ENCODE data around the gene SWI5. TPM values are rescaled to one million over a fixed set of nuclear protein-coding genes. Genes with fewer than 3 reads are reported as not detected.

The SWI5 gene
- total RNA-seq, 1 donor from 2014 or later, result 29.2 TPM

GRCh38 chr9:128274245-128274644 lies 1.8 kb upstream of the SWI5 start:
- peaks cover 30% of the 10 kb centered on the region for H3K36me3 ChIP-seq (ENCODE audit: insufficient read depth, low read length)
- H3K9ac ChIP-seq (ENCODE audit: low read length), result peak overlapping the region; percentile 100
- no peak for FAIRE-seq
- H3K79me2 ChIP-seq (ENCODE audit: insufficient read depth, low read length), result peaks cover 67% of the 10 kb centered on the region
- peak overlapping the region; percentile 99 for H3K4me3 Mint-ChIP-seq (ENCODE audit: unreplicated experiment)
- H3K4me2 ChIP-seq (ENCODE audit: low read length), result peak overlapping the region; percentile 99
- no peaks in the 10 kb centered on the region for H3K9me3 ChIP-seq (ENCODE audit: insufficient read depth, low read depth, low read length)
- peaks cover 15% of the 10 kb centered on the region for H3K4me1 ChIP-seq (ENCODE audit: insufficient read depth, low read length)
- H3K27ac Mint-ChIP-seq (ENCODE audit: unreplicated experiment), result no peak overlapping the region
- no peak for DNase-seq (ENCODE audit: low read depth)
- H3K4me3 ChIP-seq (ENCODE audit: insufficient read depth, low read depth, low read length), result peak overlapping the region; percentile 92
- no peaks in the 10 kb centered on the region for H3K27me3 ChIP-seq (ENCODE audit: insufficient read depth, low read length)
- H3K9me3 Mint-ChIP-seq (ENCODE audit: unreplicated experiment), result no peaks in the 10 kb centered on the region
- no peak overlapping the region for H2AFZ ChIP-seq (ENCODE audit: low read depth, low read length)
- H3K27me3 Mint-ChIP-seq (ENCODE audit: low read depth, unreplicated experiment), result no peaks in the 10 kb centered on the region
- peaks cover 18% of the 10 kb centered on the region for H3K4me1 Mint-ChIP-seq (ENCODE audit: low read depth, unreplicated experiment)
- H3K27ac ChIP-seq (ENCODE audit: low read depth, low read length), result no peak overlapping the region
- peaks cover 9% of the 10 kb centered on the region for H3K36me3 Mint-ChIP-seq (ENCODE audit: low read depth, unreplicated experiment)
- peaks cover 51% of the 10 kb centered on the region for H4K20me1 ChIP-seq (ENCODE audit: insufficient read depth, low read length)
- TF ChIP-seq CTCF (IDR thresholded peaks at IDR 0.05; ENCODE audit: insufficient read depth, low read depth, low read length), result no peak
- no peak for TF ChIP-seq EZH2 (IDR thresholded peaks at IDR 0.05; ENCODE audit: insufficient read depth, low read length)

- H2AFZ ChIP-seq (ENCODE audit: low read depth, low read length), result peak within 1 kb of the TSS; percentile 79
- TF ChIP-seq EZH2 (IDR thresholded peaks at IDR 0.05; ENCODE audit: insufficient read depth, low read length), result no peak
- TF ChIP-seq CTCF (IDR thresholded peaks at IDR 0.05; ENCODE audit: insufficient read depth, low read depth, low read length), result no peak
- H3K4me3 ChIP-seq (ENCODE audit: insufficient read depth, low read depth, low read length), result peak within 1 kb of the TSS; percentile 92
- Mint-ChIP-seq H3K36me3 (ENCODE audit: low read depth, unreplicated experiment) (peaks cover 8% of the 10 kb centered on the region), H3K4me1 (ENCODE audit: low read depth, unreplicated experiment) (peaks cover 18% of the 10 kb centered on the region), H3K4me3 (ENCODE audit: unreplicated experiment) (peak within 1 kb of the TSS; percentile 99), H3K27ac (ENCODE audit: unreplicated experiment) (peak within 1 kb of the TSS; percentile 97), H3K9me3 (ENCODE audit: unreplicated experiment) (no peaks in the 10 kb centered on the region), H3K27me3 (ENCODE audit: low read depth, unreplicated experiment) (no peaks in the 10 kb centered on the region)
- no peak for FAIRE-seq
- H3K9me3 ChIP-seq (ENCODE audit: insufficient read depth, low read depth, low read length), result no peaks in the 10 kb centered on the region
- H3K27me3 ChIP-seq (ENCODE audit: insufficient read depth, low read length), result no peaks in the 10 kb centered on the region
- peaks cover 21% of the 10 kb centered on the region for H3K36me3 ChIP-seq (ENCODE audit: insufficient read depth, low read length)
- H4K20me1 ChIP-seq (ENCODE audit: insufficient read depth, low read length), result peaks cover 40% of the 10 kb centered on the region
- H3K27ac ChIP-seq (ENCODE audit: low read depth, low read length), result peak within 1 kb of the TSS; percentile 97
- peak within 1 kb of the TSS; percentile 99 for H3K4me2 ChIP-seq (ENCODE audit: low read length)
- peak within 1 kb of the TSS; percentile 100 for H3K9ac ChIP-seq (ENCODE audit: low read length)
- DNase-seq (ENCODE audit: low read depth), result peak; percentile 67
- H3K4me1 ChIP-seq (ENCODE audit: insufficient read depth, low read length), result peaks cover 15% of the 10 kb centered on the region
- peaks cover 62% of the 10 kb centered on the region for H3K79me2 ChIP-seq (ENCODE audit: insufficient read depth, low read length)
Measured at GRCh38 chr9:128275198-128276007, 673 bp upstream of the SWI5 start, which contains the start of gene GOLGA2. GOLGA2 (minus strand) TSS chr9:128276007; CDS start chr9:128275976, 31 bp downstream.

Measured in astrocyte (in vitro differentiated cells and primary cell).